ENCODE results near the gene SLC6A4.

Gene SLC6A4

DNA sequence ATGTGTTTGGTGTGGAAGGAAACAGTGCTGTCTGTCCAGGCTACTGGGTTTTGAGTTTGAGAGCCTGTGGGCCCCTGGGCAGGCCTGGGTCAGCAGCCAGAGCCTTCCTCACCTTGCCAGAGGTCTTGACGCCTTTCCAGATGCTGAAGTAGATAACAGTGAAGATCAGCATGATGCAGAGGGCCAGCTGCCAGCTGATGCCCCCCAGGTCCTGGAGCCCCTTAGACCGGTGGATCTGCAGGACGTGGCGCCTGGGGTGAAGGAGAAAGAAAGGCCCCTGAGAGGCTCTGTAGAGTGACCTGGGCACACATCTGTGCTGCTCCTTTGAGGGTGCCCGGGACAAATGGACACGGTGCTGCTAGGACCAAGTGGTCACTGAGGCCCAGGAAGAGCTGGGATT lies 18.4 kb downstream of the SLC6A4 start:
- Histone ChIP-seq H3K9me3 (replicated peaks; ENCODE audit: insufficient read depth, low read length) (no peaks in the 10 kb centered on the region), H3K27ac (ENCODE audit: low read length) (no peak overlapping the region), H3F3A (ENCODE audit: insufficient read depth, low read length) (no peaks in the 10 kb centered on the region), H3K36me3 (replicated peaks; ENCODE audit: insufficient read depth, low read length) (no peaks in the 10 kb centered on the region), H3K4me3 (ENCODE audit: low read length) (no peak overlapping the region), H3K9ac (ENCODE audit: low read length) (no peak overlapping the region), H3K79me2 (ENCODE audit: low read length) (no peaks in the 10 kb centered on the region), H3K9me2 (replicated peaks; ENCODE audit: insufficient read depth, low read length) (no peaks in the 10 kb centered on the region), H2AFZ (ENCODE audit: low read length) (no peak overlapping the region), H4K20me1 (ENCODE audit: insufficient read depth, low read length) (no peaks in the 10 kb centered on the region), H3K27me3 (replicated peaks; ENCODE audit: insufficient read depth, low read length) (no peaks in the 10 kb centered on the region), H3K4me1 (ENCODE audit: low read length) (no peaks in the 10 kb centered on the region), H3K4me2 (ENCODE audit: low read depth, low read length) (no peak overlapping the region)
- DNase-seq, result no peak
- TF ChIP-seq EZH2 (optimal IDR thresholded peaks at IDR 0.05; ENCODE audit: low read depth, low read length) (no peak), CTCF (IDR thresholded peaks at IDR 0.05; ENCODE audit: low read length) (no peak), EZH2phosphoT487 (IDR thresholded peaks at IDR 0.05; ENCODE audit: low read length) (no peak)

- Histone ChIP-seq H3K4me1 (ENCODE audit: low read length) (peaks cover 7% of the 10 kb centered on the region; the same call in 1 of the 2 replicates), H3K9me2 (replicated peaks; ENCODE audit: insufficient read depth, low read length) (no peaks in the 10 kb centered on the region), H3K79me2 (ENCODE audit: low read length) (no peaks in the 10 kb centered on the region), H2AFZ (ENCODE audit: low read length) (no peak overlapping the region), H4K20me1 (ENCODE audit: insufficient read depth, low read length) (no peaks in the 10 kb centered on the region), H3K9ac (ENCODE audit: low read length) (no peak overlapping the region), H3K27me3 (replicated peaks; ENCODE audit: insufficient read depth, low read length) (no peaks in the 10 kb centered on the region), H3F3A (ENCODE audit: insufficient read depth, low read length) (no peaks in the 10 kb centered on the region), H3K36me3 (replicated peaks; ENCODE audit: insufficient read depth, low read length) (no peaks in the 10 kb centered on the region), H3K27ac (ENCODE audit: low read length) (no peak overlapping the region), H3K9me3 (replicated peaks; ENCODE audit: insufficient read depth, low read length) (no peaks in the 10 kb centered on the region), H3K4me2 (ENCODE audit: low read depth, low read length) (no peak overlapping the region), H3K4me3 (ENCODE audit: low read length) (no peak overlapping the region)
- no peak for DNase-seq
- TF ChIP-seq EZH2phosphoT487 (IDR thresholded peaks at IDR 0.05; ENCODE audit: low read length), result no peak
Measured at GRCh38 chr17:30212750-30213149, 22.7 kb downstream of the SLC6A4 start.

- no peaks in the 10 kb centered on the region for H3K36me3 ChIP-seq (replicated peaks; ENCODE audit: insufficient read depth, low read length)
Measured at GRCh38 chr17:30211371-30211770, 24.1 kb downstream of the SLC6A4 start.

More at GRCh38 chr17:30211371-30211770, 24.1 kb downstream of the SLC6A4 start:
- no peaks in the 10 kb centered on the region for H4K20me1 ChIP-seq (ENCODE audit: insufficient read depth, low read length)
- H3K27me3 ChIP-seq (replicated peaks; ENCODE audit: insufficient read depth, low read length), result no peaks in the 10 kb centered on the region
- H3K9me3 ChIP-seq (replicated peaks; ENCODE audit: insufficient read depth, low read length), result no peaks in the 10 kb centered on the region
- H3K79me2 ChIP-seq (ENCODE audit: low read length), result no peaks in the 10 kb centered on the region
- H3K4me2 ChIP-seq (ENCODE audit: low read depth, low read length), result no peak overlapping the region
- no peak overlapping the region for H3K9ac ChIP-seq (ENCODE audit: low read length)
- TF ChIP-seq CTCF (IDR thresholded peaks at IDR 0.05; ENCODE audit: low read length) (no peak), EZH2 (optimal IDR thresholded peaks at IDR 0.05; ENCODE audit: low read depth, low read length) (no peak), EZH2phosphoT487 (IDR thresholded peaks at IDR 0.05; ENCODE audit: low read length) (no peak)
- no peak overlapping the region for H2AFZ ChIP-seq (ENCODE audit: low read length)
- no peak overlapping the region for H3K27ac ChIP-seq (ENCODE audit: low read length)
- no peak for DNase-seq
- H3K9me2 ChIP-seq (replicated peaks; ENCODE audit: insufficient read depth, low read length), result no peaks in the 10 kb centered on the region
- peaks cover 7% of the 10 kb centered on the region; the same call in 1 of the 2 replicates for H3K4me1 ChIP-seq (ENCODE audit: low read length)
- no peak overlapping the region for H3K4me3 ChIP-seq (ENCODE audit: low read length)
- no peaks in the 10 kb centered on the region for H3F3A ChIP-seq (ENCODE audit: insufficient read depth, low read length)

All from MM.1S (cell line).